ENCODE results near the gene PSAT1. TPM values are rescaled to one million over a fixed set of nuclear protein-coding genes. Genes with fewer than 3 reads are reported as not detected.
A peak's percentile ranks its signal among the peaks of the same experiment; 100 is the strongest.

Gene PSAT1
- total RNA-seq (2021; fragmentation: NEBNext Ultra II Directional; extraction: Animal tissue kit (Norgen Biotek cat#: 25700)) = 100 to 1,000 TPM in 1 of 6 experiments, 10 to 100 TPM in 5; 56.5 to 102 (median 61.9) TPM
- long read RNA-seq, transcript PSAT1-202 (9 exons, 2,188 nt) = major isoform, 191 of 211 reads
- long read RNA-seq, partial matches to known transcripts = 8 of 211 reads
- long read RNA-seq, other reads (novel, unspliced or antisense) = 11 of 211 reads

DNA sequence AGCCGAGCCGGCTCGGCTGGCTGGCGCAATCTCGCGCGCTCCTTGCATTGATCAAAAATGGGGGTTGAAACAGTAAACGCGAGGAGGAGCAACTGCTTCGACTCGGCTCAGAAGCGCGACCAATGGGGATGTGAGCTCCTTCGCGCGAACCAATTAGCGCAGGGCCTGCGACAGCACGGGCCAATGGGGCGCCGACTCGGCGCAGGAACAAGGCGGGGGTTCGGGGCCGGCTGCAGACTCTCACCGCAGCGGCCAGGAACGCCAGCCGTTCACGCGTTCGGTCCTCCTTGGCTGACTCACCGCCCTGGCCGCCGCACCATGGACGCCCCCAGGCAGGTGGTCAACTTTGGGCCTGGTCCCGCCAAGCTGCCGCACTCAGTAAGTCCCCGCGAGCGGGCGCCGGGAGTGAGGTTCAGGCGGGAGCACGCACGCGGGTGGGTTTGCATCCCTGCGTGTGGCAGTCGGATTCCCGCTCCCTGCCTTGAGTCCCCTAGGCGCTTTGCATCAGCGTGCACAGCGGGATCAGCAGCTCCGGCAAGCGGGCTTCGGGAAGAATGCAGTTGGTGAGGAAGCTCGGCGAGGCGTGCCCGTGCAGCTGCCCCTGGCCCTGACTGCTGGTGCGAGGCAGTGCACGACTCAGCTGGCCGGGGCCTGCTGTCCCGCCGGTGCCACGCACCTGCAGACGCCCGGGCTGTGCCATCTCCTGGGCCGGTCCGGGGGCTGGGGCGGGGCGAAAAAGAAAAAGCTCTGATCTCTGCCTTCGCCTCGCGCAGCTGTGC lies at the start of gene PSAT1:
TSS of gene PSAT1 (plus strand) at position 233 of the 779 bp plus-strand sequence. CDS start at position 319, 86 bp downstream.
- peaks cover 3% of the 10 kb centered on the region; the same call in 1 of the 2 replicates for H3K36me3 Mint-ChIP-seq (ENCODE audit: low read depth)
- H3K4me1 Mint-ChIP-seq (ENCODE audit: low read depth) = peaks cover 44% of the 10 kb centered on the region
- peaks cover 1% of the 10 kb centered on the region for H3K27me3 Mint-ChIP-seq (ENCODE audit: insufficient read depth)
- peak; percentile 97 for DNase-seq
- peak within 1 kb of the TSS; percentile 86 for H3K27ac Mint-ChIP-seq
- H3K4me3 Mint-ChIP-seq = peak within 1 kb of the TSS; percentile 94
- H3K9me3 Mint-ChIP-seq = no peaks in the 10 kb centered on the region
- TF ChIP-seq, protein P1, sequence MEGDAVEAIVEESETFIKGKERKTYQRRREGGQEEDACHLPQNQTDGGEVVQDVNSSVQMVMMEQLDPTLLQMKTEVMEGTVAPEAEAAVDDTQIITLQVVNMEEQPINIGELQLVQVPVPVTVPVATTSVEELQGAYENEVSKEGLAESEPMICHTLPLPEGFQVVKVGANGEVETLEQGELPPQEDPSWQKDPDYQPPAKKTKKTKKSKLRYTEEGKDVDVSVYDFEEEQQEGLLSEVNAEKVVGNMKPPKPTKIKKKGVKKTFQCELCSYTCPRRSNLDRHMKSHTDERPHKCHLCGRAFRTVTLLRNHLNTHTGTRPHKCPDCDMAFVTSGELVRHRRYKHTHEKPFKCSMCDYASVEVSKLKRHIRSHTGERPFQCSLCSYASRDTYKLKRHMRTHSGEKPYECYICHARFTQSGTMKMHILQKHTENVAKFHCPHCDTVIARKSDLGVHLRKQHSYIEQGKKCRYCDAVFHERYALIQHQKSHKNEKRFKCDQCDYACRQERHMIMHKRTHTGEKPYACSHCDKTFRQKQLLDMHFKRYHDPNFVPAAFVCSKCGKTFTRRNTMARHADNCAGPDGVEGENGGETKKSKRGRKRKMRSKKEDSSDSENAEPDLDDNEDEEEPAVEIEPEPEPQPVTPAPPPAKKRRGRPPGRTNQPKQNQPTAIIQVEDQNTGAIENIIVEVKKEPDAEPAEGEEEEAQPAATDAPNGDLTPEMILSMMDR (IDR thresholded peaks at IDR 0.05) = 0 out of 2 replicates have a peak, but pooled peaks have one; percentile 18

GRCh38 chr9:78248635-78249034 lies 48.3 kb upstream of the PSAT1 start:
- Mint-ChIP-seq H3K4me3 (no peak overlapping the region), H3K27me3 (ENCODE audit: insufficient read depth) (no peaks in the 10 kb centered on the region)
- no peak for DNase-seq

GRCh38 chr9:78249542-78249941 lies 47.4 kb upstream of the PSAT1 start:
- no peaks in the 10 kb centered on the region for H3K27me3 Mint-ChIP-seq (ENCODE audit: insufficient read depth)
- H3K4me3 Mint-ChIP-seq = no peak overlapping the region
- TF ChIP-seq, protein P1 (IDR thresholded peaks at IDR 0.05) = no peak
- peaks cover 4% of the 10 kb centered on the region; the same call in 1 of the 2 replicates for H3K36me3 Mint-ChIP-seq (ENCODE audit: low read depth)
- no peak overlapping the region for H3K27ac Mint-ChIP-seq
- H3K4me1 Mint-ChIP-seq (ENCODE audit: low read depth) = peaks cover 7% of the 10 kb centered on the region; the same call in 1 of the 2 replicates
- H3K9me3 Mint-ChIP-seq = no peaks in the 10 kb centered on the region
- no peak for DNase-seq

More at GRCh38 chr9:78248635-78249034, 48.3 kb upstream of the PSAT1 start:
- TF ChIP-seq, protein P1 (IDR thresholded peaks at IDR 0.05) = no peak
- Mint-ChIP-seq H3K4me1 (ENCODE audit: low read depth) (peaks cover 7% of the 10 kb centered on the region; the same call in 1 of the 2 replicates), H3K9me3 (no peaks in the 10 kb centered on the region), H3K27ac (no peak overlapping the region), H3K36me3 (ENCODE audit: low read depth) (peaks cover 4% of the 10 kb centered on the region; the same call in 1 of the 2 replicates)

- DNase-seq = no peak
- peaks cover 7% of the 10 kb centered on the region; the same call in 1 of the 2 replicates for H3K4me1 Mint-ChIP-seq (ENCODE audit: low read depth)
- H3K27ac Mint-ChIP-seq = no peak overlapping the region
- H3K27me3 Mint-ChIP-seq (ENCODE audit: insufficient read depth) = no peaks in the 10 kb centered on the region
- H3K9me3 Mint-ChIP-seq = no peaks in the 10 kb centered on the region
- TF ChIP-seq, protein P1 (IDR thresholded peaks at IDR 0.05) = no peak
- peaks cover 4% of the 10 kb centered on the region; the same call in 1 of the 2 replicates for H3K36me3 Mint-ChIP-seq (ENCODE audit: low read depth)
- H3K4me3 Mint-ChIP-seq = no peak overlapping the region
Measured at GRCh38 chr9:78252616-78253015, 44.3 kb upstream of the PSAT1 start.

- H3K27ac Mint-ChIP-seq = no peak overlapping the region
- TF ChIP-seq, protein P1 (IDR thresholded peaks at IDR 0.05) = no peak
Measured at GRCh38 chr9:78253285-78253684, 43.6 kb upstream of the PSAT1 start.

More at GRCh38 chr9:78253285-78253684, 43.6 kb upstream of the PSAT1 start:
- Mint-ChIP-seq H3K4me3 (no peak overlapping the region), H3K9me3 (no peaks in the 10 kb centered on the region), H3K36me3 (ENCODE audit: low read depth) (peaks cover 4% of the 10 kb centered on the region; the same call in 1 of the 2 replicates), H3K4me1 (ENCODE audit: low read depth) (peaks cover 7% of the 10 kb centered on the region; the same call in 1 of the 2 replicates), H3K27me3 (ENCODE audit: insufficient read depth) (no peaks in the 10 kb centered on the region)
- no peak for DNase-seq

Data from HFFc6 (cell line).